GM19099 (cell line): ENCODE data around the gene RFX6.

Source experiments
- POLR2A ChIP-seq: IDR thresholded peaks from 3 replicates; pipeline ENCODE4 v1.6.1; 2011; ENCODE audit warnings: low read depth; ENCODE audit not compliant: insufficient read length; ENCODE audit errors: extremely low read depth

Gene RFX6

DNA sequence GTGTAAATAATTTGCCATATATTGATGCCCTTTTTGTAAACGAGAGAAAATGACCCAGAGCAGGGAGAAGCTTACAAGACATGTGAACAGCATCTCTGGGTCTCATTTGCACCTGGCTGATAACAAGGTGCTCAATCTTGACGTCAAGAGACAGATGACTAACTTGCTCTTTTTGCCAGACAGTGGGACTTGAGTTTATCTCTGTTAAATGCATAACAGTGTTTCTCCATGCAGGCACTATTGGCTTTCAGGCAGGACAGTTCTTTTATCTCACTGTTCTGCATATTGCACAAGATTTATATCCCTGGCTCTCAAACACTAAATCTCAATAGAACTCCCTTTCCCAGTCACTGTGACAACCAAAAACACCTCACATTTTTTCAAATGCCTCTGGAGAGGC, 56.4 kb downstream of the RFX6 start:
- no peak for TF ChIP-seq POLR2A

DNA sequence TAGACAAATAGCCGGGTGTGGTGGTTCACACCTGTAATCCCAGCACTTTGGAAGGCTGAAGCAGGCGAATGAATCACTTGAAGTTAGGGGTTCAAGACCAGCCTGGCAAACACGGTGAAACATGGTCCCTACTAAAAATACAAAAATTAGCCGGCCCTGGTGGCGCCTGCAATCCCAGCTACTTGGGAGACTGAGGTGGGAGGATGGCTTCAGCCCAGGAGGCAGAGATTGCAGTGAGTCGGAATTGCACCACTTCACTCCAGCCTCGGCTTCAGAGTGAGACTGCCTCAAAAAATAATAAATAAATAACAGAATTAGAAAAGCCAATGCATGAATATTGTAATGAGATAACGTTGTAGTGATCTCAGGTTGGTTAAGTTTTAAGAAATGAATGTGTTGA, 61.3 kb downstream of the RFX6 start:
- TF ChIP-seq POLR2A = no peak

DNA sequence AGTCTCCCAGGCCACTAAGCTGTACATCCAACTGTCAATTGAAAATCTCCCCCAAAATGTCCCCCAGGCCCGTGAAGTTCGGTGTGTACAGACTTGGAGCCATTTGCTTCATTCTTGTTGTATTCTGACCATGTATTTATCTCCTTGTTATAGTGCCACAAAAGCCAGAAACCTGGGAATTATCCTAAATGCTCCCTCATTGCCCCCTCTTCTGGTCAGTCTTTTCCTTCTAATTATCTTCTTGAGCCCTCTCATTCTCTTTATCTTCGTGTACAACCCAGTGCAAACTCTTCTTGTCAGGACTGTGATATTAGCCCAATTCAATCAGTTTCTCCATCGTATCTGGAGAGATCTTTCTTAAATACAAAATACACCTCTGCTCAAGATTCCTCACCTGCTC, 64.7 kb downstream of the RFX6 start:
- TF ChIP-seq POLR2A = no peak

DNA sequence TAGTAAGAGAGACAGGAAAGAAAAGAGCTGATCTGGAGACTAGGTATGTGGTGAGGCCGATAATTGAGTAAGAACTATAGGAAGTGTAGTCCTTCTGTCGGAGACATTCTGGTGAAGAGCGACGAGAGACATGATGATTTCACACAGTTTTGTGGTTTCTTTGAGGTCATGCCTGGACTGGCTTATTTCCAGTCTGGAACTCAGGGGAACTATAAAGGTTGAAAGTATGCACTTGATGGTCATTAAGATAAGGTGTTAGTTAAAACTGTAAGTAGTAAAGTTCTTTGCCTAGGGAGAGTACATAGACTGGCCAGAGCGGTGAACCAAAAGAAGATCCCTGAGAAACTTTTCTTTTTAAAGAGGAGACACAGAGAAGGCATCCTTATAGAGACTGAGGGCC, 68.8 kb downstream of the RFX6 start:
- no peak for TF ChIP-seq POLR2A

DNA sequence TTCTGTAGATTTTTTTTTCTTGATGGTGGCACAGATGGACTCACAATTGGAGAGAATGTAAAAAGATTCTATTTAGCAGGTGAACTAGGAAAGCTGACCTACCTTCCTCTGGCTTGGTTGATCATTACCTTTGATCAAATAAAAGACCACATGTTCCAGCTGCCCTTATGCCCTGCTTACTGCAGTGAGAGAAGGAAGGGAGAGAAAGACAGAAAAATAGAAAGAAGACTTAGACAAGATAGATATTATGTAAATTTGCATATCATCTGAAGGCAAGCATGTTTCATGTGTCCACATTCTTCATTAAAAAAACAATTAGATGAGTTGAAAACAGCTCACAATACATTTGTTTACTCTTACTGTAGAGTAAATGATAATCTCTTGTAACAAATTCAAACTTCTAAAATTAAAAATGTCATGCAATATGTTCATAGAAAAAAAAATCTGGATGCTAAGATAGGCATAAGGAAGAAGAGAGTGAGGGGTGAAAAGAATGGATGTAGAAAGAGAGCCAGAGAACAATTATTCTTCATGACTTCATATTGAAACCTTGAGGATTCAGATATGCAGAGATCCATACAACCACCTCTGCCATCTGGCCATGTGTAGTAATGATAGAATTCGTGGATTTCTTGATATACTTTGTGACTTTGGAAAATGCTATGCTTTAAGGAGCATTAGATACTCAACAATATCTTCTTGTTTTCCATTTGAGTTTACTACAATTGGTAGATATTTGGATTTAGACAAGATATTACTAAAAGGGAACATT, 71.7 kb downstream of the RFX6 start:
- no peak for TF ChIP-seq POLR2A

DNA sequence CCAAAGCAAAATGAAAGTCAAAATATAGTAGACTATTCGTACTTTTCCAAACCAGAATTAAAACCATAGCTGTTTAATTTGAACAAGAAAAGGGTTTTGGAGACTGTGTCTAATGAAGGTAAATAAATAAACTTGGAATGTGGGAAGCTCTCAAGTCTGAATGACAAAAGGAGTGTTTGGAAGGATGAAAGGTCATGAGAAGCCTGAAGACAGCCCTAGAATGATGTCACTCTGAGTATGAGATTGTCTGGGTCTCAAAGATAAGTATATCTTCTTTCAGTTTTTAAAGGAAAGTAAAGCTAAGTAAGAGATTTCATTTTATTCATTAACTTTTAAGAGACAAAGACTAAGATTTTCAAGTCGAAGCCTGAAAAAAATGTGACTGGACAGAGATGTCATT, 72.9 kb downstream of the RFX6 start:
- no peak for TF ChIP-seq POLR2A

DNA sequence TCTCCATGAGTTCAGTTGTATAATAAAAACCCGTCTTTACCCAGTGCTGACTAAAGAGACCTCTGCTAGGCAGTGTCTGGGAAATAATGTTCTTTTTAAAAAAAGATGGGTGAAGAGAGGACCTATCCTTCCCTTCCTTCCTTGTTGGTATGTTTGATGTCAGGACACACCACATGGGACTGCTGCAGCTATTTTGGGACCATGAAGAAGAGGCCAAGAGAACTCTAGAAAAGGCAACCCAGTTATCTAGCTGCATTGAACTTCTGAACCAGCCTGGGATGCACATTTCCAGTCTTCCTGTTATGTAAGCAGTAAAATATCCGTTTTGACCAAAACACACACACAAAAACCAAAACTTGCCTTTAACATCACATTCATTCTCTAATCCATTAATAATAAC, 77.3 kb downstream of the RFX6 start:
- no peak for TF ChIP-seq POLR2A

DNA sequence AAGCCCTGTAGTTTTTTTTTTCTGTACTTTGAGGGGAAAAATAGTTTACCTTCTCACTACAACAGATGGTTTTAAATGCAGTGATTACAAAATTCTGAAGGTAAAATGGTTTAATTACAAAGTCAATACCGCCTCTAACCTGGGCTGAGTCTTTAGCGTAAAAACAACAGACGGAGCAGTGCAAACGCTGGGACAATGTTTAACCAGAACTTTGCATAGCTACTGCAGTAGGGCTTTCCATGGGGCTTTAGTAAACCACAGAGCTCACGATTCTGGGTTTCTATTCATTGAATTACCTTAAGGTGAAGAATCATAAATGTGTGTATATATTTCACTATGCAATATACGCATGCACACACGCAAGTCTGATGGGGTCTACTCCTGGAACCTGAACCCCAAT, 77.9 kb downstream of the RFX6 start:
- no peak for TF ChIP-seq POLR2A

DNA sequence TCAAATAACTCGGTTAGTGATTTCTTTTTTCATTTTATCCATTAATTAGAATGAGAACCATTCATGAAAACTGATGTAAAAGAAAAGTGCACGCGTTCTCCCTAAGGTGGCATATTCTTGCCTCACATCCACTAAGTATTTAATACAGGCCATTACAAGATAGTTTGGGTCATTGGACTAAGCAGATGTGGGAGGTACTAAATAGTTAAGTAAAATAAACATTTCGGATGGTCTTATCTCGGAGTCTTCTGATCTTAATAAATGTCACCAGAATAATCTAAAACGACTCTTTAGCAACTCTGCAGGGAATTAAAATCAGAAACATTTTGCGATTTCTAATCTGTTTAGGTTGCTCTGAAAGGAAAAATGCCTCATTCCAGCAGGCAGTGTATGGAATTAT, 78.7 kb downstream of the RFX6 start:
- no peak for TF ChIP-seq POLR2A

DNA sequence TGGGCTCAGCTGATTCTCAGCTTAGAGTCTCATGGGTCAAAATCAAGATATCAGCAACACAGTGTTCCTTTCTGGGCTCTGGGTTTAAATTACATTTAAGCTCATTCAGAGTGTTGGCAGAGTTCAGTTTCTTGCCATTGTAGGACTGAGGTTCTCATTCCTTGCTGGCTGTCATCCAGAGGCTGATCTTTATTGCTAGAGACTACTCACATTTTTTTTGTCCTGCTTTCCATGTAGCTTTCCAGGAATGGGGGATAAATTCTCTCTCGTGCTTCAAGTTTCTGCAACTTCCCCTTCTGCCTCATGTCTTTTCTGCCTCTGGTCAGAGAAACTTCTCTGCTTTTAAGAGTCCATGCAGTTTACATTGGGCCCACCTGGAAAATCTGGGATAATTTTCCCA, 86.9 kb downstream of the RFX6 start:
- no peak for TF ChIP-seq POLR2A

DNA sequence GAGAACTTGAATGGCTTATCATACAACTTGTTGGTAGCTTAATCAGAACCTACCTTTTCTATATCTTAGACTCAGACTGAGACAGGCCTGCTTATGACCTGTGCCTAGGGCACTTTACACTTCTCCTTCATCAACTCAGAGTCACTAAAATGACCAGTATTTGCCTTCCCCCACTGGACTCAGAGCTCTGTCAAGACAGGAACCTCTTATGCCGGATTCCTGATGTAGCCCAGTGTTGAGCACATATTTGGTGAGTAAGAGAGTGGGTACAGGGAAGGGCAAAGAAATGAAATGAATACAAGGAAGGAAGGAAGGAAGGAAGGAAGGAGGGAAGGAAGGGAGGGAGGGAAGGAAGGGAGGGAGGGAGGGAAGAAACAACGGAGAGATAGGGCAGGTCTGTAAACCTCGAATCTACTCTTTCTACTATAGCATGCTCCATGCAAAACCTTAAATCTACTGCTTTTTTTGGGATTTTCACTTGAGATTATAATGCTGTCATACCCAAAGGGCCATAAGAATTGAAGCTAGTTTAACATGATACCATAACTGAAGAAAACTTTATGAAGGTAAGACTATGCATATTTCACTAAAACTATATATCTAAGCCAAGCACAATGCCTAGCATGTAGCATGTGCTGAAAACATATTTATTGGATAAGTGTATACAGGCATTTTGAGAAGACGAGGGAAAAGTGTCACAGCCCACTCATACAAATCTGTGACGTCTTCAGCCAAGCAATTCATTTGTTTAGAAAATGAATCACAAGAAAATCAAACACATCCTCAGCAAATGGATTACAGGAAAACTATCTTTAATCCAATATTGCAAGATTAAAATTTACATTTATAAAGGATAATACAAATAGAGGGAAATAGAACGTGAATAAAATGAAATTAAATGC, 89.9 kb downstream of the RFX6 start:
- TF ChIP-seq POLR2A = no peak

DNA sequence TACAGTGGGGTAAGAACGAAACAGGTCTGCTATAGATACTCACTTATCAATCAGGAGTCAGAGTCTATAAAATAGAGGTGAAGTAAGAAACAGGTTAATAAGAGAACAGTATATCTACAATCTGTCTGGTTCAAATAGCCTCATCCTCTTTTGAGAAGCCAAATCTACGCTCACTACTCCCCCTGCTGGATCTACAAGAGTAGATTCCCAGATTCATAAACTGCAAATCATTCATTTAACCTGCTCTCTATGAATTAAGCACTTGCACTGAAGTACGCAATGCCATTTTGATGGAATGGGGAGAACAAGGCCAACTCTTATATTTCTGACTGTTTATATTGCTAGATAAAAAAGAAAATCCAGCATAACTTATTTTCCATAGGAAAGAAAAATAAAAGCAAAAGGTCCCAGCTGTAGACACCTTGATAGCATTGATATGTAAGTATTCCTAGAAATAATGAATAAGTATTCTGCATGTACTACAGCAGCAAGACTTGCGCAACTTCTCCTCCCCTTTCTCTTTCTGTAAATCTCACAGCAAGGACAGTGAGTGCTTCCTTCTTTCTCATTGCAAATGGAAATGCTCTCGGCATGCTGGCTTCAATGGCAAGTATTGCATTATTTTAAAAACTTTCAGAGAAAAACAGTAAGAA, 92.3 kb downstream of the RFX6 start:
- TF ChIP-seq POLR2A = no peak

DNA sequence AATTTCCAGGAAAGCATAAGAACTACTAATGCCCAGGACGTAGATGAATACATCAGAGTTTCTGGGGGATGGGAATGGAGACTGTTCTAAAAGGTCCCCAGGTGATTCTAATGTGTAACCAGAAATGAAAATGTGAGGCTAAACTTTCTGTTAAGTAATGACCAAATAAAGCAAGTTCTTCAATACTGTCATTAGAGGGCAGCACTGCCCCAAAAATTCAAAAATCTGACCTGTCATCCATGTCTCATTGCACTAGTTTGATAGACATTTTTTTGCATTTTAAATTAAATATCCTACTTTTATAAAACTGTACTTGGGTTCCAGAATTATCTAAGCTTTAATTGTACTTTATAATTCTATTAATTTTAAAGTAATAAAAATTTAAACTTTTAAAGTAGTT, 94.9 kb downstream of the RFX6 start:
- TF ChIP-seq POLR2A = no peak

DNA sequence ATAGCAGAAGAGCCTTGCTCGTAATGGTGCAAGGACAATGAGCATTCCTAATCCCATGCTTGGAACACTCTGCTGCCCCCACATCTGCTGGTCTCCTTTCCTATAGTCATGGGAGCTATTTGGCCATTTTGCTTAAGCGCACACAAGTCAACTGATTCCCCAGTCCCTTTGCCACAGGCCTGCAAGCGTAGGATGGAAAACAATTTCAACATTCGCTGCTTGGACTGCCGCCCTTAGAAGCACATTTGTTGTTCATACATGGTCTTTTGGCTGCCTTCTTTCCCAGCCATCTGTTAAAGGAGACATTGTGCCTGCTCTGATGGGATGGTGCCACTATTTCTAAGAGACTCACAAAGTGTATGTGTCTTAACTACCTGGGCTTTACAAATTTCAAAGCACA, 96.9 kb downstream of the RFX6 start:
- TF ChIP-seq POLR2A = no peak

DNA sequence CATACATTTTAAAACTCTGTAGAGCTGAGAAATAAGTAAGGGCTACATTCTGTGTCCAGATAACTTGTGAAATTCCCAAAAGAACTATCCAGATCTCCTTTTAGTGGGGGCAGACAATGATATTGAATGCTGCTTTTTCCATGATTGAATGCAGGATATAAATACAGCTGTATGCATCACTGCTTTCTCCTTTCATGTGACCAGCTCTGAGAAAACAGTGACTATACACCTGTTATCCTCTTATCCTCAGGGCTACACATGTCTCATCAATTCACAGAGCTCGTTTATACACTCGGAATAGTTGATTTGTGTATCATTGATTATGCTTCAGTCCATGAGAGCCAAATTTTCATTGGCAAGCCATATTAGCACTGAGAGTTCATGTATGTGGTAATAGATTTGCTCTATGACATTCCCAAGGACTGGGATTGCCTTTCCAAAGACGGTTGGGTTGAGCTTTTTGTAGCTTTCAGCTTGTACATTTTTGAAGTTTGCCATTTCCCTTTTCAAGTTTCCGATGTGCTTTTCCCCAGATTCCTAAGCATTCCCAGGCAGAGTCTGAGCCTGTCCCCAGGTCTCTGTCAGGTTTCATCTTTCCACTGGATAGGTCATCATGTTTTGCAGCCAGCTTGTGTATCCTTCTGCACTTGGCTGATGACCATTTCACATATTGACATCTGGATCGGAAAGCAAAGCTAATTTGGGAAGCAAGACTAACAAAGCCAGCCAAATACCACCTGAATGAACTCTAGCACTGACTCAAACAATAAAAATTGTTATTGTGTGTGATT, 97.7 kb downstream of the RFX6 start:
- TF ChIP-seq POLR2A = no peak
